Kasumi-1 (cell line): ENCODE results near the gene KBTBD4.
"Not testable (repeated sequence)": the region's sequence is repeated elsewhere in the genome, so short reads cannot be mapped to it uniquely, and the experiment has no call there.

ENCODE experiments used
- DNase-seq, 2 experiments: peaks; one replicate each; lab custom pipeline; 2025; lab: John Stamatoyannopoulos, UW

The KBTBD4 gene

GRCh38 chr11:47560426-47560825 is 18.3 kb downstream of the KBTBD4 start:
- no peak for DNase-seq

- DNase-seq, result no peak
These were observed 20.1 kb downstream of the KBTBD4 start for GRCh38 chr11:47558695-47559094.

GRCh38 chr11:47557004-47557403 is 21.8 kb downstream of the KBTBD4 start:
- DNase-seq, result not testable (repeated sequence)

- DNase-seq, result peak; percentile 77 to 94
These were observed 25.4 kb downstream of the KBTBD4 start for GRCh38 chr11:47553406-47553743.

GRCh38 chr11:47552566-47553405 is 26.0 kb downstream of the KBTBD4 start, which contains the start of gene CELF1:
Gene CELF1 (minus strand): TSS chr11:47553132. CDS start chr11:47499523, 53,609 bp downstream.
- peak; percentile 91 to 94 for DNase-seq

GRCh38 chr11:47552056-47552565 is 26.7 kb downstream of the KBTBD4 start:
- peak; percentile 31 to 57 for DNase-seq

GRCh38 chr11:47551086-47551485 is 27.7 kb downstream of the KBTBD4 start:
- DNase-seq, result peak; percentile 18 to 51

GRCh38 chr11:47550288-47551047 is 28.3 kb downstream of the KBTBD4 start:
- DNase-seq, result no peak

GRCh38 chr11:47546274-47546673 is 32.5 kb downstream of the KBTBD4 start:
- DNase-seq, result not testable (repeated sequence)

GRCh38 chr11:47545298-47545697 is 33.5 kb downstream of the KBTBD4 start:
- DNase-seq, result no peak

GRCh38 chr11:47541070-47541469 is 37.7 kb downstream of the KBTBD4 start:
- DNase-seq, result no peak

- DNase-seq, result no peak
These were observed 39.1 kb downstream of the KBTBD4 start for GRCh38 chr11:47539681-47540039.

- no peak for DNase-seq
These were observed 39.8 kb downstream of the KBTBD4 start for GRCh38 chr11:47538741-47539565.

GRCh38 chr11:47536915-47537314 is 41.9 kb downstream of the KBTBD4 start:
- no peak for DNase-seq

GRCh38 chr11:47534704-47535251 is 44.0 kb downstream of the KBTBD4 start:
- DNase-seq, result no peak

GRCh38 chr11:47533690-47534151 is 45.0 kb downstream of the KBTBD4 start:
- no peak for DNase-seq

GRCh38 chr11:47532597-47533213 is 46.1 kb downstream of the KBTBD4 start:
- DNase-seq, result no peak

- no peak for DNase-seq
These were observed 47.1 kb downstream of the KBTBD4 start for GRCh38 chr11:47531666-47532065.

GRCh38 chr11:47530721-47531120 is 48.0 kb downstream of the KBTBD4 start:
- DNase-seq, result not testable (repeated sequence)

- no peak for DNase-seq
These were observed 48.8 kb downstream of the KBTBD4 start for GRCh38 chr11:47529951-47530350.

GRCh38 chr11:47527186-47527585 is 51.6 kb downstream of the KBTBD4 start:
- DNase-seq, result no peak
